GM19395 (cell line): Measurements from ENCODE around the gene IL1RAPL2.
"Not testable (repeated sequence)": the region's sequence is repeated elsewhere in the genome, so short reads cannot be mapped to it uniquely, and the experiment has no call there.

Experiments
- ATAC-seq: cut with Tn5 transposase; IDR thresholded peaks from one replicate; pipeline ENCODE4 v1.9.1; 2021; ENCODE audit warnings: mild to moderate bottlenecking, moderate library complexity; ENCODE audit not compliant: unreplicated experiment

The IL1RAPL2 gene

GRCh38 chrX:105134273-105134672 is 568.3 kb downstream of the IL1RAPL2 start:
- ATAC-seq = no peak

DNA sequence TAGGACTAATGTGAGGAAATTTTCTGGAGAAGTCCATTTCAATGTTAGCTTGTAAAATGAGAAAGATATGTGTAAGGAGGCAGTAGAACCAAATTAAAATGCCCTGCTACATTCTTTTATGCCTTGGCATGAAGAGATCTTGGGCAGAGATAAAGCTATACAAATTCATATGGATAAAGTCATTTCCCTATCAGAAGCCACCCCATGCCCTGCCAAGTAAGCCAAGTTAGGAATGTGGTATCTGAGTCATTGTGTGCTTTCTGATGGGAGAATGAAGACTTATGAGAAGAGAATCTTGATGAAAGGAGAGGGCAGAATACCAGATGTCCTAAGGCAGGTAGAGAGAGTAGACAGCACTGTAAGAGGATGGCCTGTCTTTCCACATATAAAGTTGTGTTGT is 570.8 kb downstream of the IL1RAPL2 start:
- ATAC-seq = no peak

- no peak for ATAC-seq
These were observed 584.0 kb downstream of the IL1RAPL2 start for GRCh38 chrX:105150036-105150435.

DNA sequence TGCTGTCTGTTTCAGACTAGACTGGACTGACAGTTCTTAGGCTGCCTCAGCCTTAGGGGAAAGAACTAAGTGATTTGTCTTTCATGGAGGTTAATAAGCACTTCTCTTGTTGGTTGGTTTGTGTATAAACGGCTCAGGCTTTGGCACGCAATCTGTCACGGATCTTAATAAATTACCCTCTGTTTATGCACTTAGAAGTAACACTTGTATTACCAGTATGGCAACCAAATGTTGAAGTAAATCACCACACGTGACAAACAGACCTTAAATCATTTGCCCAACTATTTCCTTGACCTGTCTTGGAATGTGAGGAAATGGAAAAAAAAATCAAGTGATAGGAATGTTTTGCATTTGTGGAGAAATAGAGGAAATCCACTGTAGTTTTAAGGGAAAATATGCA is 584.6 kb downstream of the IL1RAPL2 start:
- no peak for ATAC-seq

DNA sequence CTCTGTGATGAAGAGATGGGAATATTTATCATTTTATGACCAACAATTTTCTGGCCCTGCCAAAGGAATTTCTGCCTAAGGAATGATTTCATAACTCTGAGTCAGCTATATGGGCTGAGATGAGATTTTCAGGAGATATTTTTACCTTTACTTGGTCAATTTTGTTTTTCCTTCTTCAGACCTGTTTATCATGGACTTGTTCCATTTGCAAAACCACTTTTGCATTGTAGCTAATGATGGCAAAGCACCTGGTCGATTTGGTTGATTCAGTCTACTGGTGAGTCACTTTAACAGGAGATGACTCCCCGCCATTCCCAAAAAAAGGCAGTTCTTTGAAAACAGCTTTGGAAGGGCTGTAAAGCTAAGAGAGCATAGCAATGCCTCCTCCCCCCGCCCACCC is 601.2 kb downstream of the IL1RAPL2 start:
- no peak for ATAC-seq

- no peak for ATAC-seq
These were observed 602.6 kb downstream of the IL1RAPL2 start for GRCh38 chrX:105168577-105168976.

- no peak for ATAC-seq
These were observed 607.1 kb downstream of the IL1RAPL2 start for GRCh38 chrX:105173071-105173470.

GRCh38 chrX:105179644-105180043 is 613.6 kb downstream of the IL1RAPL2 start:
- ATAC-seq = no peak

GRCh38 chrX:105189093-105189492 is 623.1 kb downstream of the IL1RAPL2 start:
- ATAC-seq = no peak

DNA sequence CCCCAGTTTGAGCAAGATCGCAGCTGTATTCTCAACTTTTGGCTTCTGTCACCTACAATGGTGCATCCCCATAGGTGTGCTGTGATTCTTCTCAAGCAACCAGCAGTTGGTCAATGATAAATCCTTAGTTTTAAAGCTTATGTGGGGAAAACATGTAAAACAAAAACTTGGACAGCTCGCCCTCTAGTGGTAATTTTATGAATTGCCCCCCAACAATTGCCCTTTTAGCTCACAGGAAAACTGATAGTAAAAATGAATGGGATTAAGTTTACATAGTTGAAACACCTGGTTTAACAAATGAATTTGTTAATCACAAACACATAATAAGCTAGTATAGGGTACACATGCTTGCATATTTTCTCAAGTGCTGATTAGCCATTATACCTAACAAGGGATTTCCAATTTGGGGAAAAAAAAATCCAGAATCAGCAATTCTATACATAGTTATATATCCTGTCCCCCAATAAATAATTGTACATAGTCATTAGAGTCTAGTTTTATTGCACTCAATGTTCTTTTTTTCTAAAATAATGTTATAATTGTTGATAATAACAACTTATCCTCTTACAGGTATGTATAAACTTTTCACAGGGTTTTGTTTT is 624.4 kb downstream of the IL1RAPL2 start:
- ATAC-seq = no peak

DNA sequence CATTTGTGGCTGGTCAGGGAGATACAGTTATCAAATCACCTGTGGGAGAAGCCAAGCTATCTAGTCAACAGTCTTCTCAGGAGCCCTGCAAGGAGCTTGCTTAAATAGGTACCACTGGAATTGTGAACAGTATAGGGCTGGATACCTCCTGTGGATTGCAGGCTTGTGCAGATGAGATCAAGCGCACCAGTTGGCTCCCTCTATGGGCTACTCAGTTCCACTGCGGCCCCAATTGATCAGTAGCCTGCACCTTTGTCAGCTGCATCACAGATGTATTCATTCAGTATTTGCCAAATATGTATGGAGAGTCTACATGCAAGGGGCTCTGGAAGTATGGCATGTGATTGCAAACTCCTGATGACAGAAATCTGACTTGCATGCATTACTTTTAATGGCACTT is 625.9 kb downstream of the IL1RAPL2 start:
- ATAC-seq = peak; percentile 70

GRCh38 chrX:105209406-105209805 is 643.4 kb downstream of the IL1RAPL2 start:
- no peak for ATAC-seq

DNA sequence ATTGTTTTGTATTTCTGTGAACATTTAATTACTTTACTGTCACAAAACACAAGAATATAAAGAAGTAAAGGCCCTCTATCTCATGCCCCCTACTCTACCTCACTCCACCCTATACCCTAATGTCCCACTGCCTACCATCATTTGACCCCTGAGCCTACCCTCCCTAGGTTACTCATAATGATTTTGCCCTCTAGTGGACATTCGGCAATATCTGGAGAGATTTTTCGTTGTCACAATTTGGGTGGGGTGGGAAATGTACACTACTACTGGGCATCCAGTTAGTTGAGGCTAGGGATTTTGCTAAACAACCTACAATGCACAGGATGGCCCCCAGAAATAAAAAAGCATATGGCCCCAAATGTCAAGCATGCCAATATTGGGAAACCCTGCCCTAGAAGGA is 644.3 kb downstream of the IL1RAPL2 start:
- ATAC-seq = no peak

GRCh38 chrX:105211066-105211575 is 645.1 kb downstream of the IL1RAPL2 start:
- ATAC-seq = no peak

- no peak for ATAC-seq
These were observed 653.7 kb downstream of the IL1RAPL2 start for GRCh38 chrX:105219454-105220401.

DNA sequence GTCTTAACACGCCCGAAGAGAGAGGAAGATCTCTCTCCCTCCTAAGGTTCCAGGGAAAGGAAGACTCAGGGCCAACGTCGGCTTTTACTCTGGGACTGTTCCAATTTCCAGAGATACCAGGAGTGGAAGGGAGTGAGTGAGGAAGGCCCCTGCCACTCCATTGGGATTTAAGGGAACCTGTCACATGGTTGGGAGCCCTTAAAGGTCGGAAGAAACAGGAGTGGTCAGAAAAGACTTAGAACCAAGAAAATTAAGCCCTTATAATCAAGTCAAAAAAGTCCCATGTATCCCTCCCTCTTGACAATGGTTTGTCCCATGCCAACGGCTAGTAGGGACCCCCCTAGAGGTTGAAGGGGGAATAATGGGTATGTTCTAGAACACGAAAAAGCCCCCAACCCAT is 654.6 kb downstream of the IL1RAPL2 start, which contains the start of gene TEX13A:
TEX13A (minus strand) TSS at position 59 of the 400 bp plus-strand sequence. CDS start 297 bp downstream, outside the sequence.
- no peak for ATAC-seq

GRCh38 chrX:105221374-105221773 is 655.4 kb downstream of the IL1RAPL2 start:
- ATAC-seq = no peak

GRCh38 chrX:105226499-105226898 is 660.5 kb downstream of the IL1RAPL2 start:
- ATAC-seq = no peak

DNA sequence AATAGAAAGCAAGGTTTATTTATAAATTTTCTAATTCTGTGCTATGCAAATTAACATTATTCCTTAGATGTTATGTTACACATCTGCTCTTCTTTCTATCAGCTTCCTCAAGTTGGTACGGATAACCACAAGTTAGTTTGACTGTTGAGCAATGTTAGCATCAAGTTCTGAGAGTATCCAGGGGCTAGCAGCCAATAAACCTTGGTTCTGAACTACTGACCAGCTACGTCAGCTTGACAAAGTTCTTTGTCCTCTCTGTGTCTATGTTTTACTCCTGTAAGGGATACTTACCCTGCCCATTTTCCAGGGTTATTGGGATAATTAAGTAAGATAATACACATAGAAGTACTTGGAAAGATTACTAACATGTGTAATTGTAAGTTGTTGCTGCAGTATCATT is 662.6 kb downstream of the IL1RAPL2 start:
- no peak for ATAC-seq

DNA sequence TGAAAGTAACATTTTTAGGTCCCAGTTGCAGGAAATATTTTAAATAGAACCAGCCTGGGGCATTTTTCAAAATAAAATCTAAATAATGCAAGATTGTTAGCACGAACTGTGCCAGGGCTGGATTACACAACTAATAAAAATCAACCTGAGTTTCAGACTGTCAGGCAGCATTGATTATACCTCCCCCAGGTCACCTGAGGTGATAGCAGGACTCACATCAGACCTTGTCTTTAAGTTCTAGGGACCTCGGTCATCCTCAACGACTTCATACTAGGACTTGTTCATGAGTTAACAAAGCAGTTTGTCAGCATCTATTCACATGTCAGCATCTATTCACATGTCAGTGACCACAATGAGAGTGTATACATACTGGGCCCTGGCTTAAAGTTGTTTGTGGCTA is 663.1 kb downstream of the IL1RAPL2 start:
- ATAC-seq = no peak

DNA sequence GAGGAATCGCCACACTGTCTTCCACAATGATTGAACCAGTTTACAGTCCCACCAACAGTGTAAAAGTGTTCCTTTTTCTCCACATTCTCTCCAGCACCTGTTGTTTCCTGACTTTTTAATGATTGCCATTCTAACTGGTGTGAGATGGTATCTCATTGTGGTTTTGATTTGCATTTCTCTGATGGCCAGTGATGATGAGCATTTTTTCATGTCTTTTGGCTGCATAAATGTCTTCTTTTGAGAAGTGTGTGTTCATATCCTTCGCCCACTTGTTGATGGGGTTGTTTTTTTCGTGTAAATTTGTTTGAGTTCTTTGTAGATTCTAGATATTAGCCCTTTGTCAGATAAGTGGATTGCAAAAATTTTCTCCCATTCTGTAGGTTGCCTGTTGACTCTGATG is 671.4 kb downstream of the IL1RAPL2 start:
- ATAC-seq = not testable (repeated sequence)

GRCh38 chrX:105241056-105241455 is 675.1 kb downstream of the IL1RAPL2 start:
- no peak for ATAC-seq
